HG03196 (cell line): ENCODE results near the gene WNT16.
A peak's percentile ranks its signal among the peaks of the same experiment; 100 is the strongest.

ENCODE experiments used
- ATAC-seq: cut with Tn5 transposase; IDR thresholded peaks from one replicate; pipeline ENCODE4 v1.9.1; 2021; ENCODE audit not compliant: unreplicated experiment

The WNT16 gene

GRCh38 chr7:121342631-121343030, 13.8 kb downstream of the WNT16 start:
- no peak for ATAC-seq

DNA sequence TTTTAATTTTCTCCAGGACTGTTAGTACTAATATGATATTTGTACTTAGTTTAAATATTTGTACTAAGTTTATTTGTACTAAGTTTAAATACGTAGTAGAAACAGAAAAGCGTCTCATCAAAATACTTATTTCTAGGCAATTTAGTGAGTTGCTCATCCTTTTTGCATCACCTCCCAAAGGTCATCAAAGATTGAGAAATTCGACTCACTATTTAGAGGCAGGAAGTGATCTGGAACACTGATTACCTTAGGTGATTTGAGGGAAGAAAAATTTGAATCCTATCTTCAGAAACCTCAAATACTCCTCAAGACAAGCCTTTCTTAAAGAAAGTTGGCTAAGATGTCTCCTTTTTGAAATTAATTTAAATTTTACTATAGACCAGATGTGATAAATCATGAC, 14.5 kb downstream of the WNT16 start:
- ATAC-seq = no peak

GRCh38 chr7:121344093-121344492, 15.3 kb downstream of the WNT16 start:
- no peak for ATAC-seq

GRCh38 chr7:121344497-121344896, 15.7 kb downstream of the WNT16 start:
- no peak for ATAC-seq

- ATAC-seq = no peak
Measured at GRCh38 chr7:121351682-121352081, 22.9 kb downstream of the WNT16 start.

- ATAC-seq = no peak
Measured at GRCh38 chr7:121352323-121352722, 23.5 kb downstream of the WNT16 start.

- ATAC-seq = no peak
Measured at GRCh38 chr7:121355574-121355973, 26.8 kb downstream of the WNT16 start.

DNA sequence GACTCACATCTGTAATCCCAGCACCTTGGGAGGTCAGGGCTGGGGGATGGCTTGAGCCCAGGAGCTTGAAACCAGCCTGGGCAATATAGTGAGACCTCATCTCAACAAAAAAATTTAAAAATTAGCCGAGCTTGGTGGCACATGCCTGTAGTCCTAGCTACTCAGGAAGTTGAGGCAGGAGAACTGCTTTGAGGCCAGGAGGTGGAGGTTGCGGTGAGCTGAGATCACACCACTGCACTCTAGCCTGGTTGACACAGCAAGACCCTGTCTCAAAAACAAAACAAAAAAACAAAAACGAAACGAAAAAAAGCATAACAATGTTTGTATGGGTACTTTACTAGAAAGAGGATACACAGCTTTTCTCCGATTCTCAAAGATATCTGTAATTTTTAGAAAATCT, 31.8 kb downstream of the WNT16 start:
- ATAC-seq = no peak

DNA sequence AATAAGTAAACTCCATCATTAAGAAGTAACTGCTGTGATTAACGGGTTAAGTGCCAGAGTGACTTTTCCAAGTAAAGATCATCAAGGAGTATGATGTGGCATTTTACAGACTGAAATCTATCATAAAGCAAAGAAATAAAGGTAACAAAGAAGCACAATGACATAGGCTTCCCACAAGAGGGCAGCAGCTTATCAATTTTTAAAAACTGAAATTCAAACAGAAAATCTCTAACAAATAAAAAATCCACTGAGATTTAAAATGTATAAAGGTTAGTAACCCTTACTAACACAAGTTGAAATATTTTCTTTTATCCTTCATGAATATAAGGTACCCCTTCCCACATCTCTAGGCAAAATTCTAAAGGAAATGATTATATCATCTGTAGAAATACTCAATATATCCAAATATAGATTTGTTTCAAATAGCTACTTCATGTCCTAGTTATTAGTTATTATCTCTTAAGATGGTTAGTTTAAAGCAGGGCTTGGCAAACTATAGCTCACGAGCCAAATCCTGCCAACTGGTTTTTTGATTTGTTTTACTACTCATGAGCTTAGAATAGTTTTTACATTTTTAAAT, 38.1 kb downstream of the WNT16 start:
- no peak for ATAC-seq

DNA sequence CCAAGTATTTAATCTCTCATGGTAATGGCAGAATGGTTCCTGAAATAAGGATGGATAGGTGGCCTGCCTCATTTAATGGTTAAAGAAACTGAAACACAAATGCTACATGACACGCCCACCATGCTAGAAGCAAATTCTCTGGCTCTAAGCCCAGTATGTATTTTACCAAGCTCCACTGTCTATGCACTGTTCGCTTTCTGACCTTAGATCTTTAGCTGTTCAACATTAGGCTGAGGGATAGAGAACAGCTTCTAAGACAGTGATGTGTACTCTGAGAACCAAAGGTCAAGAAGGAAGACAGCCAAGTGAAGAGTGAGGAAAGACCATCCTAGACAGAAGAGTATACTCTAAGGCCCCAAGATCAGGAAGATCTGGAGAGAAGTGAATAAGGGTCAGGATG, 40.7 kb downstream of the WNT16 start:
- peak; percentile 42 for ATAC-seq

DNA sequence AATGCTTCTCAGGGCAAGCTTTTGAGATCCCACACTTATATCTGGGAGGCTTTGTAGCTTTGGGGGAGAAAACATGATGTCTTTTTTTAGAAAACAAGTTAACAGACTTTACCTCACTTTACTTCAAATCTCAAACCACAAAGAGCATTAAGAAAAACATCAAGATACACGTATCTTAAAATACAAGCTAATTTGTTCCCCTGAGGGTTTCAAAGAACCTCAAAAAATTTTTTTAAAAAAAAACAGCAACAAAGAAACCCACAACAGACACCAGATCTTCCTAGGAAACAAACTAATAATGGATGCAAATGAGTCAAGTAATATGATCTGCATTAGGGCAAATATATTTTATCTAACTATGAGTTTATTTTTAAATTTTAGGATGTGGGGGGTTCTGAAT, 42.6 kb downstream of the WNT16 start:
- ATAC-seq = no peak

GRCh38 chr7:121371883-121372282, 43.1 kb downstream of the WNT16 start:
- no peak for ATAC-seq

GRCh38 chr7:121372376-121373010, 43.7 kb downstream of the WNT16 start:
- ATAC-seq = peak; percentile 84

DNA sequence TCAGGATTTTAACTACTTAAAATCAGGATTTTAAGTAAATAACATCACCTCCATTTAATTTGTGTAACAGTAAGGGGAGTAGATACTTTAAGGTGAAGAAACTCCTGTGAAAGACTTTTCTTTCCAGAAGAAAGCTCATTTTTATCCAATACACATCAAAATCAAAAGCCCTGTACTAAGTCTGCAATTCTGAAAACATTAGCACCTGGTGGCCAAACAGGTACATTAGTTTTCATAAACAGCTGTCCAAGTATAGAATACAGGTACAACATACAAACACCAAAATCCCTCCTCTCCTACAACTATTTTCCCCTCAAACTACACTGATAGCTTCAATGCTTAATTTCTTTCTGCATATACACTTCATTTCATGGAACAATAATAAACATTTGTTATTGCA, 44.4 kb downstream of the WNT16 start:
- ATAC-seq = no peak

- no peak for ATAC-seq
Measured at GRCh38 chr7:121376979-121377378, 48.2 kb downstream of the WNT16 start.

DNA sequence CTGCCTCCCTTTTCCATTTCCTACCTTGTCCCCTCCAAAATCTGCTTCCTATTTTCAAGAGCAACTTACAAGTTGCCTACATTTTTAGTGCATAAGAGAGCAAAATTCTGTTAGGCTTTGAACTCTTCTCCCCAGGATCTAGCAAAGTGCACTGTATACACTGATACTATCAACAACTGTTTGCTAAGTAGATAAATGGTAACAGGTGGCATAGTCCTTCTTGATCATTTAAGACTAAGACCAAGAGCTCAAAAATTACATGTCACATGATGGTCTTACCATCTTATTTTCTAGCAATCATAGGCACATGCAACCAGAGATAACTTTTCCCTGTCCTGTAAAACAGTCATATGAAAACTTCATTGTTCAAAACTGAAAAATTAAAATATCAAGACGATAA, 51.1 kb downstream of the WNT16 start:
- no peak for ATAC-seq

DNA sequence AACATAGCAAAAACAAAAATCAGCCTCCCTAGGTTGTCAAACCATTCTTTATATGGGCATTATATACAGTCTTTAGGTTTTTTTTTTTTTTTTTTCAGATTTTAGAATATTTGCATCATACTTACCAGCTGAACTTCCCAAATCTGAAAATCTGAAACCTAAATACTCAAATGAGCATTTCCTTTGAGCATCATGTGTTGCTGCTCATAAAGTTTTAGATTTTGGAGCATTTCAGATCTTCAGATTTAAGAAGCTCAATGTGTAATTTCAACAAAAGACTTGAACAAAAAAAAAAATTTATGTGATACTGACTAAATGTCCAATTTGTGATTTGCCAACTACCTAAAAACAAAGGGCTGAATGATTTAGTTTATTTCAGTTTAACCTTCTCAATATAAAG, 53.7 kb downstream of the WNT16 start:
- no peak for ATAC-seq

GRCh38 chr7:121383235-121383910, 54.6 kb downstream of the WNT16 start:
- no peak for ATAC-seq

- ATAC-seq = no peak
Measured at GRCh38 chr7:121384265-121384664, 55.5 kb downstream of the WNT16 start.

DNA sequence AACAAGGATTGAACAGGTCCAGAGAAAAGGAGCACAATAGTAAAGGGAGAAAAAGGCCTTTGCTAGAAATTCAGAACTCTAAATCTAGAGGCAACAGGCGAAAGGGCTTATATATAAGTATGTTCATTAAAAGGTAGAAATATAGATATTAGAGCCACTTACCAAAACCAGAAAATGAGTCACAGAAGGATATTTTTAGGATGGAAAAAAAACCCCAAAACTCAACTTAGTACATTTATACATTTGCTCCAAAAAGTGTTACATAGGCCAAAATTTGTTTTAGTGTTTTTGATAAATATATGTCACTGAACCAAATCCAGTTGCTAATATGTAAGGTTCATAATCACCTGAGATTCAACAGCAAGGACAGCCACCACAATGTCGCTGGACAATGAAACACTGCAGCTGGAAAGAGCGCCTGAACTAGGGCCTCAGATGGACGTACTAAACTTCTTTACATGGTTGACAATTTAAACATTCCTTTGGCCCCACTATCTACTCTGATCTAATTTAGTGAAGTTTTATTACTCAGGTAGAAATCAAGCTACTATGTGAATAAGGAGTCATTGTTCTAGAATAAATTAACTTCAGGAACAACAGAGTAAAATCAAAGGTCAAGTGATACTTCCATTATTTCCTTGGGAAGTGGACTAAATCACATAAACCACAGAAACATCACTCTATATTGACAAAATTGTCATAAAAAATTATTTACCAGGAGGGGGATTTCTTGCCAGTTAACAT, 56.4 kb downstream of the WNT16 start:
- ATAC-seq = no peak

DNA sequence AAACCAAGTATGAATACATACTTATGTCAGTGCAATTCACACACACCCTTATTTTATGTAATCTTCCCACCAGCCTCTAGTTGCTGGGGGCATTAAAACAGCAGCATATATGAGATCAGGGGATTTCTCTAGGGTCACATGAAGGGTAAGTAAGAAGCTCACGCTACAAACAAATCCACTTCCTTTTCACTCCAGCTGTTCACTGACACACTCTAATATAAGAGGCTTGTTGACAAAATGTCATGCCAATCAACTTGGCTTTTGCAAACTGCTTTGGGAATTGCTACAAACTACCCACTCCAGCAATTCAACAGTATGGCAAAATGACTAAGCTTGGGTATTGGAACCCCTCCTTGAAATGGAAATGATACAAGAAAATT, 57.0 kb downstream of the WNT16 start:
- peak; percentile 96 for ATAC-seq

- no peak for ATAC-seq
Measured at GRCh38 chr7:121388950-121389349, 60.1 kb downstream of the WNT16 start.
